Measurements from ENCODE around the gene GIGYF2. TPM values are rescaled to one million over a fixed set of nuclear protein-coding genes. Genes with fewer than 3 reads are reported as not detected.
A peak's percentile ranks its signal among the peaks of the same experiment; 100 is the strongest.
"Not testable (repeated sequence)": the region's sequence is repeated elsewhere in the genome, so short reads cannot be mapped to it uniquely, and the experiment has no call there.

Gene GIGYF2
- total RNA-seq, 1 donor from 2014 or later: 59.9 TPM

DNA sequence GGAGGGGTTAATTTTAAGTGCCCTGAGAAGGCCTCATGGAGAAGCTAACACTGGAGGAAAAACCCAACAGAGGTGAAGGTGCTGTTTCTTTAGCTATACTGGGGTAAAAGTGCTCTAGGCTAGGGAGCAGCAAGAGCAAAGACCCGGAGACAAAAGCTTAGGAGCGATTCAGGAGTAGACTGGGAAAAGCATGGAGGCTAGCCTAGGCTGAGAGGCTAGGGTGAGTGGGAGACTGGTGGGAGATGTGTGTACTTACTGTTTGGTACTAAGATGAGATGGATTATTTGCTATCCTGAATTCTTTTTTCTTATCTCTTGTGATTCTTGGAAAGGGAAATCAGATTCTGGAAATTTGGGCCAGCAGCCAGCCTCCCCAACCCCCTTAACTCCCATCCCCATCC is 2.0 kb downstream of the GIGYF2 start:
- TF ChIP-seq, protein P1, sequence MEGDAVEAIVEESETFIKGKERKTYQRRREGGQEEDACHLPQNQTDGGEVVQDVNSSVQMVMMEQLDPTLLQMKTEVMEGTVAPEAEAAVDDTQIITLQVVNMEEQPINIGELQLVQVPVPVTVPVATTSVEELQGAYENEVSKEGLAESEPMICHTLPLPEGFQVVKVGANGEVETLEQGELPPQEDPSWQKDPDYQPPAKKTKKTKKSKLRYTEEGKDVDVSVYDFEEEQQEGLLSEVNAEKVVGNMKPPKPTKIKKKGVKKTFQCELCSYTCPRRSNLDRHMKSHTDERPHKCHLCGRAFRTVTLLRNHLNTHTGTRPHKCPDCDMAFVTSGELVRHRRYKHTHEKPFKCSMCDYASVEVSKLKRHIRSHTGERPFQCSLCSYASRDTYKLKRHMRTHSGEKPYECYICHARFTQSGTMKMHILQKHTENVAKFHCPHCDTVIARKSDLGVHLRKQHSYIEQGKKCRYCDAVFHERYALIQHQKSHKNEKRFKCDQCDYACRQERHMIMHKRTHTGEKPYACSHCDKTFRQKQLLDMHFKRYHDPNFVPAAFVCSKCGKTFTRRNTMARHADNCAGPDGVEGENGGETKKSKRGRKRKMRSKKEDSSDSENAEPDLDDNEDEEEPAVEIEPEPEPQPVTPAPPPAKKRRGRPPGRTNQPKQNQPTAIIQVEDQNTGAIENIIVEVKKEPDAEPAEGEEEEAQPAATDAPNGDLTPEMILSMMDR (IDR thresholded peaks at IDR 0.05; ENCODE audit: borderline replicate concordance): no peak
- H3K36me3 ChIP-seq: peaks cover 9% of the 10 kb centered on the region
- H3K27ac ChIP-seq (replicated peaks): no peak overlapping the region
- no peaks in the 10 kb centered on the region for H3K27me3 ChIP-seq (ENCODE audit: low read depth)
- H3K4me1 ChIP-seq: peaks cover 70% of the 10 kb centered on the region
- H3K4me3 ChIP-seq: peak overlapping the region; percentile 94
- no peaks in the 10 kb centered on the region for H3K9me3 ChIP-seq (replicated peaks)
- intact Hi-C loops (cut with micrococcal nuclease): no loop called here
- no peak for DNase-seq

DNA sequence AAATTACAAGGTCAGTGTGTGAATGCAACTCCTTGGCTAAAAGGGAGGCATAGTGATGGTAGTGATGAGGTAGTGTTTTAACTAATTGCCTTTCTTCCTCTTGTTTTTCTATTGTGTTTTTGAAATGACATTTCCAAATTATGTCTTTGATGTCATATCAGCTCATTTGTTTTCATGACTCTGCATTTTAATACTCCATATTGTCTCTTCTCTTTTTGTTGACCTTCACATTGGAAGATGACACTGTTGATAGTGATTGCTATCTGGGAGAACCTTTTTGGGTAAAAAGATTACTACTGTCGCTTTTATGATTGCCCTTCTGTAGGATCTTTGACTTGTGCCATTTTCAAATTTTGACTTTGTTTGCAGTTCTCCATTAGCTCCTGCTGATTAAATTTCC is 3.0 kb downstream of the GIGYF2 start:
- Histone ChIP-seq H3K4me1 (peaks cover 70% of the 10 kb centered on the region), H3K27ac (replicated peaks) (no peak overlapping the region), H3K36me3 (peaks cover 20% of the 10 kb centered on the region), H3K27me3 (ENCODE audit: low read depth) (no peaks in the 10 kb centered on the region), H3K9me3 (replicated peaks) (no peaks in the 10 kb centered on the region), H3K4me3 (no peak overlapping the region)
- DNase-seq: no peak
- TF ChIP-seq, protein P1 (IDR thresholded peaks at IDR 0.05; ENCODE audit: borderline replicate concordance): no peak
- intact Hi-C loops (cut with micrococcal nuclease): no loop called here

DNA sequence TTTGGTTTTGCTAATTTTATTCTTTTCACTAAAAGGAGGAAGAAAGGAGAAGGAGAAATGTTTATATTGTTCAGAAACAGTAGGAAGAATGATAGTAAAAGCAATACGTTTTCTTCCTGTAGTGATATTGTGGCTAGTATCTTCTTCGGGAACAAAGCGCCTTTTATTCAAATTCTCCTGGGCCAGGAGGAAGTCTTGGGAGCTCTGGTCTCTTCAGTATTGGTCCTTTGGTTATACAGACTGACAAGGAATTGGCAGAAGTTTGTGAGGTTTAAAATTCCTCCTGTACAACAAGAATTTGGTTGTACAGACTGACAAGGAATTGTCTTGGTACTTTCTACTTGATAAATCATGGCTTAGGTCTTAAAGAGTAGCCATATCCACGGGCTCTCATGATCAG is 9.9 kb downstream of the GIGYF2 start:
- Histone ChIP-seq H3K4me1 (peaks cover 26% of the 10 kb centered on the region), H3K36me3 (peaks cover 57% of the 10 kb centered on the region), H3K27me3 (ENCODE audit: low read depth) (no peaks in the 10 kb centered on the region), H3K9me3 (replicated peaks) (peaks cover 2% of the 10 kb centered on the region), H3K27ac (replicated peaks) (no peak overlapping the region), H3K4me3 (no peak overlapping the region)
- intact Hi-C loops (cut with micrococcal nuclease): no loop called here
- no peak for DNase-seq
- TF ChIP-seq, protein P1 (IDR thresholded peaks at IDR 0.05; ENCODE audit: borderline replicate concordance): no peak

DNA sequence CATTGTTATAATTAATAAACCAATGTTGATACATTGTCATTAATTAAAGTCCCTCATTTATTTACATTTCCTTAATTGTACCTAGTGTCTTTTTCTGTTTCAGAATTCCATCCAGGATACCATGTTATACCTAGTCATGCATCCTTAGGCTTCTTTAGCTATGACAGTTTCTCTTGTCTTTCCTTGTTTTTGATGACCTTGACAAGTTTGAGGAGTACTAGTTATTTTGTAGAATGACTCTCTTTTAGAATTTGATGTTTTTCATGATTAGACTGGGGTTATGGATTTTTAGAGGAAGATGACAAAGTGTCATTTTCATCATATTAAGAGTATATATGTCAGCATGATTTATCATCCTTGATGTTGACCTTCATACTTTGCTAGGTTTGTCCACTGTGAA is 16.4 kb downstream of the GIGYF2 start:
- H3K27ac ChIP-seq (replicated peaks): no peak overlapping the region
- TF ChIP-seq, protein P1 (IDR thresholded peaks at IDR 0.05; ENCODE audit: borderline replicate concordance): no peak
- intact Hi-C loops (cut with micrococcal nuclease): no loop called here
- H3K36me3 ChIP-seq: peaks cover 30% of the 10 kb centered on the region
- no peaks in the 10 kb centered on the region for H3K27me3 ChIP-seq (ENCODE audit: low read depth)
- H3K4me3 ChIP-seq: no peak overlapping the region
- no peak for DNase-seq
- H3K4me1 ChIP-seq: peaks cover 25% of the 10 kb centered on the region
- peaks cover 7% of the 10 kb centered on the region for H3K9me3 ChIP-seq (replicated peaks)

DNA sequence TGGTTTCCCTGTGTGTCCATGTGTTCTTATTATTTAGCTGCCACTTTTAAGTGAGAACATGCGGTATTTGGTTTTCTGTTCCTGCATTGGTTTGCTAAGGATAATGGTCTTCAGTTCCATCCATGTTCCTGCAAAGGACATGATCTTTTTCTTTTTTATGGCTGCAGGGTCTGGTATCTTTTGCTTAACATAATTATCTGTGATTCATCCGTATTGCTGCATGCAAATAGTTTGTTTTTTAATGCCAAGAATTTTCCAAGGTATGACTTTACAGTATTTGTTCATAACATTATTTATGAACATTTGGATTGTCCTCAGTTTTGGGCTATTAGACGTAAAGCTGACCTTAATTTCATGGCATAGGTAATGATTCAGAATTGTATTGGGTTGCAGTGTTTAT is 17.8 kb downstream of the GIGYF2 start:
- Histone ChIP-seq H3K36me3 (peaks cover 20% of the 10 kb centered on the region), H3K4me3 (no peak overlapping the region), H3K27me3 (ENCODE audit: low read depth) (no peaks in the 10 kb centered on the region), H3K9me3 (replicated peaks) (peaks cover 7% of the 10 kb centered on the region), H3K27ac (replicated peaks) (no peak overlapping the region), H3K4me1 (peaks cover 27% of the 10 kb centered on the region)
- DNase-seq: no peak
- TF ChIP-seq, protein P1 (IDR thresholded peaks at IDR 0.05; ENCODE audit: borderline replicate concordance): no peak
- intact Hi-C loops (cut with micrococcal nuclease): no loop called here

DNA sequence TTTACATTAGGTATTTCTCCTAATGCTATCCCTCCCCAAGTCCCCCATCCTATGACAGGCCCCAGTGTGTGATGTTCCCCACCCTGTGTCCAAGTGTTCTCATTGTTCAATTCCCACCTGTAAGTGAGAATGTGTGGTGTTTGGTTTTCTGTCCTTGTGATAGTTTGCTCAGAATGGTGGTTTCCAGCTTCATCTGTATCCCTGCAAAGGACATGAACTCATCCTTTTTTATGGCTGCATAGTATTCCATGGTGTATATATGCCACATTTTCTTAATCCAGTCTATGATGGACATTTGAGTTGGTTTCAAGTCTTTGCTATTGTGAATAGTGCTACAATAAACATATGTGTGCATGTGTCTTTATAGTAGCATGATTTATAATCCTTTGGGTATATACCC is 22.9 kb downstream of the GIGYF2 start:
- peaks cover 15% of the 10 kb centered on the region for H3K36me3 ChIP-seq

More for the DNA sequence above, 22.9 kb downstream of the GIGYF2 start:
- H3K9me3 ChIP-seq (replicated peaks); H3K4me3 ChIP-seq; H3K27me3 ChIP-seq (ENCODE audit: low read depth); intact Hi-C loops (cut with micrococcal nuclease); H3K27ac ChIP-seq (replicated peaks); DNase-seq: not testable (repeated sequence)
- peaks cover 48% of the 10 kb centered on the region for H3K4me1 ChIP-seq
